Stimulated activated CD8-positive, alpha-beta memory T cell treated with anti-CD3 and anti-CD28 coated beads, Interleukin-2, amount 100 ng/mL, for 48 hours (primary cell): ENCODE results near the gene UTP20.
"Not testable (repeated sequence)": the region's sequence is repeated elsewhere in the genome, so short reads cannot be mapped to it uniquely, and the experiment has no call there.

ENCODE experiments used
- DNase-seq, 2 donors: peaks; one replicate each; pipeline ENCODE4 v3.0.0-alpha.2; 2020; ENCODE audit warnings: low read depth in 2 of 2

UTP20 gene

GRCh38 chr12:101327051-101327450 lies 47.1 kb downstream of the UTP20 start:
- DNase-seq: no peak

- no peak for DNase-seq
These were observed 47.6 kb downstream of the UTP20 start for GRCh38 chr12:101327546-101327945.

- no peak for DNase-seq
These were observed 49.0 kb downstream of the UTP20 start for GRCh38 chr12:101328917-101329316.

GRCh38 chr12:101330631-101331030 lies 50.7 kb downstream of the UTP20 start:
- DNase-seq: no peak

- DNase-seq: no peak
These were observed 56.5 kb downstream of the UTP20 start for GRCh38 chr12:101336437-101336836.

GRCh38 chr12:101338087-101338486 lies 58.2 kb downstream of the UTP20 start:
- no peak for DNase-seq

- no peak for DNase-seq
These were observed 64.0 kb downstream of the UTP20 start for GRCh38 chr12:101343893-101344292.

- no peak for DNase-seq
These were observed 71.8 kb downstream of the UTP20 start for GRCh38 chr12:101351682-101352081.

- DNase-seq: no peak
These were observed 76.9 kb downstream of the UTP20 start for GRCh38 chr12:101356794-101357193.

GRCh38 chr12:101361455-101361854 lies 81.5 kb downstream of the UTP20 start:
- no peak for DNase-seq

GRCh38 chr12:101368016-101368415 lies 88.1 kb downstream of the UTP20 start:
- no peak for DNase-seq

GRCh38 chr12:101372431-101372830 lies 92.5 kb downstream of the UTP20 start:
- no peak for DNase-seq

- DNase-seq: no peak
These were observed 95.7 kb downstream of the UTP20 start for GRCh38 chr12:101375573-101375972.

GRCh38 chr12:101379149-101379548 lies 99.2 kb downstream of the UTP20 start:
- no peak for DNase-seq

GRCh38 chr12:101391181-101391580 lies 111.3 kb downstream of the UTP20 start:
- not testable (repeated sequence) for DNase-seq

- no peak for DNase-seq
These were observed 127.1 kb downstream of the UTP20 start for GRCh38 chr12:101407049-101407435.

- DNase-seq: peak; percentile 73 to 79
These were observed 127.8 kb downstream of the UTP20 start, which contains the start of gene ARL1 for GRCh38 chr12:101407436-101408345. Gene ARL1 (minus strand): TSS chr12:101407772. CDS start chr12:101407645, 127 bp downstream.

- not testable (repeated sequence) for DNase-seq
These were observed 130.3 kb downstream of the UTP20 start for GRCh38 chr12:101410169-101410568.

GRCh38 chr12:101414533-101415119 lies 134.7 kb downstream of the UTP20 start:
- DNase-seq: no peak

GRCh38 chr12:101415228-101415627 lies 135.3 kb downstream of the UTP20 start:
- DNase-seq: no peak

GRCh38 chr12:101422066-101422465 lies 142.2 kb downstream of the UTP20 start:
- not testable (repeated sequence) for DNase-seq

GRCh38 chr12:101424620-101425019 lies 144.7 kb downstream of the UTP20 start:
- no peak for DNase-seq

GRCh38 chr12:101430456-101430855 lies 150.6 kb downstream of the UTP20 start:
- no peak for DNase-seq
